PC-9 (cell line): ENCODE measurements around the gene BAIAP2.

ENCODE experiments used
- CTCF ChIP-seq: fragments of 200-600 bp; sonication (generic); conservative IDR thresholded peaks from 2 replicates; pipeline ENCODE4 v1.6.1; 2017; ENCODE audit warnings: mixed run types, antibody characterized with exemption, mild to moderate bottlenecking, moderate library complexity
- EZH2 ChIP-seq: fragments of 200-600 bp; sonication (generic); IDR thresholded peaks from 2 replicates; pipeline ENCODE4 v1.8.0; 2017; ENCODE audit warnings: antibody characterized with exemption, low read depth

GRCh38 chr17:81028506-81028858 lies 6.5 kb upstream of the BAIAP2 start:
- TF ChIP-seq CTCF (no peak), EZH2 (no peak)
